Prostate gland (tissue), 2 donors: Measurements from ENCODE around the gene YDJC. TPM values are rescaled to one million over a fixed set of nuclear protein-coding genes. Genes with fewer than 3 reads are reported as not detected.

Source experiments
- DNase-seq: peaks from one replicate; pipeline ENCODE4 v3.0.0-alpha.2; 2019; ENCODE audit warnings: low spot score
- H3K27ac ChIP-seq, 2 donors: fragments of 200-600 bp; sonication (generic); 2 replicates each; pipeline ENCODE4 v1.5.1; 2017 to 2019
- H3K27me3 ChIP-seq: fragments of 200-600 bp; sonication (generic); replicated peaks from 2 replicates; pipeline ENCODE4 v1.5.1; 2019; ENCODE audit not compliant: insufficient read depth
- H3K36me3 ChIP-seq, 2 donors: fragments of 200-600 bp; sonication (generic); 1 replicate in 1 of 2; 2 replicates in 1 of 2; pipeline versions ENCODE4 v1.5.1 to v1.8.1; 2017 to 2019
- H3K4me1 ChIP-seq: fragments of 200-600 bp; sonication (generic); replicated peaks from 2 replicates; pipeline ENCODE4 v1.5.1; 2019
- H3K4me3 ChIP-seq, 2 donors: fragments of 200-600 bp; sonication (generic); 2 replicates each; pipeline ENCODE4 v1.5.1; 2017 to 2019
- H3K9me3 ChIP-seq: fragments of 200-600 bp; sonication (generic); 2 replicates; pipeline ENCODE4 v1.5.1; 2017
- POLR2A ChIP-seq: fragments of 450-650 bp; IDR thresholded peaks from one replicate; pipeline ENCODE4 v1.6.1; 2016; ENCODE audit warnings: antibody characterized with exemption, mild to moderate bottlenecking
- POLR2AphosphoS5 ChIP-seq: sonication (generic); formaldehyde crosslinking; IDR thresholded peaks from one replicate; pipeline ENCODE4 v1.6.1; 2017; ENCODE audit warnings: antibody characterized with exemption
- WGBS: methylation state at CpG from one replicate; pipeline ENCODE4 v1.1.5; 2018; 5-methylcytosine and 5-hydroxymethylcytosine counted together
- intact Hi-C: fragments of 100-400 bp; cut with DNase I; formaldehyde crosslinking; loops from one replicate; pipeline ENCODE4 v1.14.2; 2022
- total RNA-seq, 2 donors: library from RNA; depleted of rRNA; stranded (reverse); fragments of >200 nt; gene quantifications; one replicate each; pipeline ENCODE4 v1.1.0, GENCODE V29; 2016
- TF ChIP-seq, protein P1 (sequence below), 4 experiments: fragments of 200-600 bp in 2 of 4; fragments of 450-650 bp in 2 of 4; sonication (generic) in 2 of 4; IDR thresholded peaks; 1 replicate in 3 of 4; 2 replicates in 1 of 4; pipeline ENCODE4 v1.5.1; 2016 to 2019; ENCODE audit warnings: antibody characterized with exemption in 4 of 4, mild to moderate bottlenecking in 2 of 4, moderate library complexity in 2 of 4

YDJC gene
- total RNA-seq, 2 donors from 2014 or later: 44.9 to 74.1 TPM

- H3K27ac ChIP-seq: no peak overlapping the region
- TF ChIP-seq, protein P1, sequence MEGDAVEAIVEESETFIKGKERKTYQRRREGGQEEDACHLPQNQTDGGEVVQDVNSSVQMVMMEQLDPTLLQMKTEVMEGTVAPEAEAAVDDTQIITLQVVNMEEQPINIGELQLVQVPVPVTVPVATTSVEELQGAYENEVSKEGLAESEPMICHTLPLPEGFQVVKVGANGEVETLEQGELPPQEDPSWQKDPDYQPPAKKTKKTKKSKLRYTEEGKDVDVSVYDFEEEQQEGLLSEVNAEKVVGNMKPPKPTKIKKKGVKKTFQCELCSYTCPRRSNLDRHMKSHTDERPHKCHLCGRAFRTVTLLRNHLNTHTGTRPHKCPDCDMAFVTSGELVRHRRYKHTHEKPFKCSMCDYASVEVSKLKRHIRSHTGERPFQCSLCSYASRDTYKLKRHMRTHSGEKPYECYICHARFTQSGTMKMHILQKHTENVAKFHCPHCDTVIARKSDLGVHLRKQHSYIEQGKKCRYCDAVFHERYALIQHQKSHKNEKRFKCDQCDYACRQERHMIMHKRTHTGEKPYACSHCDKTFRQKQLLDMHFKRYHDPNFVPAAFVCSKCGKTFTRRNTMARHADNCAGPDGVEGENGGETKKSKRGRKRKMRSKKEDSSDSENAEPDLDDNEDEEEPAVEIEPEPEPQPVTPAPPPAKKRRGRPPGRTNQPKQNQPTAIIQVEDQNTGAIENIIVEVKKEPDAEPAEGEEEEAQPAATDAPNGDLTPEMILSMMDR (IDR thresholded peaks at IDR 0.05): no peak
- no peak for TF ChIP-seq POLR2AphosphoS5
- TF ChIP-seq POLR2A: no peak
- 92% methylated on average over 12 of the region's 12 CpGs for WGBS
- no peaks in the 10 kb centered on the region for H3K27me3 ChIP-seq
- H3K4me1 ChIP-seq: no peaks in the 10 kb centered on the region
- DNase-seq: no peak
- H3K9me3 ChIP-seq: no peaks in the 10 kb centered on the region
- intact Hi-C loops: no loop called here
- no peak overlapping the region for H3K4me3 ChIP-seq
- peaks cover 0 to 19% of the 10 kb centered on the region in 2 donors for H3K36me3 ChIP-seq
Measured at GRCh38 chr22:21673534-21674321, 43.9 kb upstream of the YDJC start.

DNA sequence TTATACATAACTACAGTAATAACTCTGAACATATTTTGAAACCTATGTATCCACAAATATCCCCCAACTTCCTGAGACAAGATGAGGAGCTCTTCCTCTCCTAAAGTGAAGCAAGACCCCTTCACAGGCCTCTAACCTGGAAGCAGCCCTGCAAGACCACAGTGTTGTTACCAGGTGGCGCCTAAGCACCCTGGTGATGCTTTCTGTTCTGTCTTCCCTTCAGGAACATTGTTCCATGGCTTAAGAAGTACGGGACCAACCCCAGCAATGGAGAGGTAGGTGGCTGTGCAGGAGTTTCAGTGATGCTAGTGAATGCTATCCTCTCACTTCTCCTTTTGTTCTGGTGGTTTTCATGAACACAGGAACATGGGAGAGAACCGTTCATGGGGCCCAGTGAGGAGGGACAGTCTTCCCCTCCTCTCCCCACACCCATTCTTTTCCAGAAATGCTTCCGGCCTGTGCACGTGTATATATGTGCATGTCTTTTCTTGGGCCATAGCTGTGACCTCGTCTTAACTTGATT lies 42.3 kb upstream of the YDJC start:
- 81% methylated on average over 6 of the region's 6 CpGs for WGBS
- no peak overlapping the region for H3K4me3 ChIP-seq
- intact Hi-C loops: no loop called here
- no peak overlapping the region for H3K27ac ChIP-seq
- TF ChIP-seq, protein P1 (IDR thresholded peaks at IDR 0.05): no peak
- TF ChIP-seq POLR2AphosphoS5: no peak
- no peak for TF ChIP-seq POLR2A
- no peak for DNase-seq
- no peaks in the 10 kb centered on the region for H3K4me1 ChIP-seq
- H3K36me3 ChIP-seq: peaks cover 0 to 19% of the 10 kb centered on the region in 2 donors
- H3K9me3 ChIP-seq: no peaks in the 10 kb centered on the region
- H3K27me3 ChIP-seq: no peaks in the 10 kb centered on the region

GRCh38 chr22:21669026-21669425 lies 39.2 kb upstream of the YDJC start:
- 41% methylated on average over 9 of the region's 9 CpGs for WGBS
- Histone ChIP-seq H3K27ac (peak overlapping the region in 1 of 2 donors; percentile 57), H3K4me3 (no peak overlapping the region), H3K27me3 (no peaks in the 10 kb centered on the region), H3K9me3 (no peaks in the 10 kb centered on the region), H3K4me1 (peaks cover 3% of the 10 kb centered on the region), H3K36me3 (peaks cover 0 to 13% of the 10 kb centered on the region in 2 donors)
- intact Hi-C loops: no loop called here
- DNase-seq: no peak
- TF ChIP-seq POLR2AphosphoS5: peak; percentile 17
- TF ChIP-seq, protein P1 (IDR thresholded peaks at IDR 0.05): no peak

GRCh38 chr22:21666786-21667185 lies 37.0 kb upstream of the YDJC start:
- H3K9me3 ChIP-seq: no peaks in the 10 kb centered on the region
- intact Hi-C loops: no loop called here
- TF ChIP-seq, protein P1 (IDR thresholded peaks at IDR 0.05): no peak
- TF ChIP-seq POLR2AphosphoS5 (no peak), POLR2A (no peak)
- peaks cover 0 to 9% of the 10 kb centered on the region in 2 donors for H3K36me3 ChIP-seq
- peak overlapping the region; percentile 78 to 85 for H3K4me3 ChIP-seq
- 45% methylated on average over 16 of the region's 16 CpGs for WGBS
- H3K27me3 ChIP-seq: no peaks in the 10 kb centered on the region
- H3K4me1 ChIP-seq: peaks cover 3% of the 10 kb centered on the region
- peak overlapping the region in 1 of 2 donors; percentile 86 for H3K27ac ChIP-seq
- DNase-seq: no peak
